NT2/D1 (cell line): Measurements from ENCODE around the gene FOXP1.

ENCODE experiments used
- SUZ12 ChIP-seq: IDR thresholded peaks from 2 replicates; pipeline ENCODE4 v1.6.1; 2011; ENCODE audit not compliant: insufficient read length, insufficient read depth; ENCODE audit errors: extremely low read depth
- YY1 ChIP-seq: IDR thresholded peaks from 2 replicates; pipeline ENCODE4 v1.6.1; 2011; ENCODE audit not compliant: insufficient read length, insufficient read depth
- ZNF274 ChIP-seq: IDR thresholded peaks from 2 replicates; pipeline ENCODE4 v1.6.1; 2011; ENCODE audit warnings: mild to moderate bottlenecking, low read depth, low read length

GRCh38 chr3:71514621-71515020, 68.9 kb downstream of the FOXP1 start:
- TF ChIP-seq ZNF274 (no peak), YY1 (no peak), SUZ12 (no peak)
